HG03103 (cell line): ENCODE measurements around the gene BATF3.
"Not testable (repeated sequence)": the region's sequence is repeated elsewhere in the genome, so short reads cannot be mapped to it uniquely, and the experiment has no call there.

Experiments used
- ATAC-seq: cut with Tn5 transposase; IDR thresholded peaks from one replicate; pipeline ENCODE4 v1.9.1; 2021; ENCODE audit warnings: low read depth; ENCODE audit not compliant: unreplicated experiment

The BATF3 gene

DNA sequence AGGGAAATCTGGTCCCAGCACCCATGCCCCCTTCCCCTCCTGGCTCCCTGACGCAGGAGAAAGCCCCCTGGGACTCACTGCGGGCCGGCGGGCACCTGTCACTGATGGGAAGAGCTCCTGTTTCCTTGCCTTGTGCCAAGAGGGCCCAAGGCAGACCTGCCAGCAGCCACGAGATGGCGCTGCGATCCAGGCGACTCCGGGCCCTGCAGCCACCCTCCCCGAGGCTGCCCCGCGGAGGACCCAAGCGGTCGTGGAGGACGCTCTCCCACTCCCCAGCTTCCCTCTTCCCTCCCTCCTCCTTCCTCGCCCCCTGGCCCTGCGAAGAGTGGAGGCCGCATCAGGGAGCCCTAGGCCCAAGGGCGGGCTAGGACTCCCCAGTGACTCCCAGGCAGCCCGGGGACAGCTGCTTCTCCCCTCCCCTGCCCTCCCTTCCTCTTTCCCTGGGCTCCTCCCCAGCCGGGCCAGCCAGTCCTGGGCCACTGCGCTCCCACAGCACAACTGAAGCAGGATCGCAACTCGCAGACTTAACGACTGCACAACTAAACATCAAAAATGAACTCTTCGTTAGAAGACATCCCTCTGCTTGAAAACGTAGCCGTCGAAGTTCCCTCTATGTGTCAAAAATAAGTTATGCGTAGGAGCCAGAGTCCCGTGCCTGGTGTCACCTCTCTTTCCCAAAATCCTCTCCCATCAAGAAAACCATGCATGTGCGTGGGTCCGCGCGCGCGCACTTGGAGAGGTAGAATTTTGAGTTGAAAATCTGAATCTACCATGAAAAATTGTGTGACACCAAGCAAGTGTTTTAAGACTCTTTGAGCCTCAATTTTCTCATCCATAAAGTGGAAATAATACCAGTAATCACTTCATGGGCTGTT is 34.2 kb downstream of the BATF3 start:
- peak; percentile 84 for ATAC-seq

DNA sequence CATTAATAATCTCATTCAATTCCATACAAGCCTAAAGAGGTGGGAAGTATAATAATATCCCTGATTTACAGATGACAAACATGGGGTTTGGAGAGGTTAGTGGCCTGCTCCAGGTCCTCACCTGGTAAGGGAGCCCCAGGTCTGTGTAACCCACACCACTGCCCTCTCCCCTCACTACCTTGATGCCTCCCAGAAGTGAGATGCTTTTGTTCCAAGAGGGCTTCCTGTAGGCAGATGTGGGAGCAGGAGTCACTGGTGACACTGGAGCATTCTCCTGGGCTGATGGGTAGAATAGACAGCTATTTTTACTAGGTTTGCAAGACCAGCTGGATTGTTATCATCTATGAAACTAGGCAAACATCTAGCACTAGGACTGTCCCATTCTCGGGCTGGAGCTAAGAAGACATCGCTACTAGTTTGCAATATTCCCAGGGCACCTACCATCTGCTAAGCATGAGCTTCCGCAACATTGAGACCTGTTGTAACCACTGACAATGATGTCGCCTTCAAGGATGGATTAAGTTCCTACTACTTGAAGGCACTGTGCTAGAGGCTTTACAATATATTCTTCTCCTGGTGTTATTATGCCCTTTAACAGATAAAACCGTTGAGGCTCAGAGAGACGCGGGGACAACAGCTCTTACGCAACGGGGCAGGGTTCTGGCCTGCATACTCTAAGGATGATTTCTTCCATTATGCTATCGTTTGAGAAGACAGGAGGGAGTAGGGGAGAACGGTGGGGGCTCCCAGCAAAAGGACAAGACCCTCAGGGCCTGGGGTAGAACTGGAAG is 35.0 kb downstream of the BATF3 start:
- no peak for ATAC-seq

DNA sequence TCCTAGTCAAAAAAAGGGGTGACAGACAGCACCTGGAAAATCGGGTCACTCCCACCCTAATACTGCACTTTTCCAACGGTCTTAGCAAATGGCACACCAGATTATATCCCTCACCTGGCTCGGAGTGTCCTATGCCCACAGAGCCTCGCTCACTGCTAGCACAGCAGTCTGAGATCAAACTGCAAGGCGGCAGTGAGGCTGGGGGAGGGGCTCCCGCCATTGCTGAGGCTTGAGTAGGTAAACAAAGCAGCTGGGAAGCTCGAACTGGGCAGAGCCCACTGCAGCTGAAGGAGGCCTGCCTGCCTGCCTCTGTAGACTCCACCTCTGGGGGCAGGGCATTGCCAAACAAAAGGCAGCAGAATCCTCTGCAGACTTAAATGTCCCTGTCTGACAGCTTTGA is 41.4 kb downstream of the BATF3 start:
- not testable (repeated sequence) for ATAC-seq

DNA sequence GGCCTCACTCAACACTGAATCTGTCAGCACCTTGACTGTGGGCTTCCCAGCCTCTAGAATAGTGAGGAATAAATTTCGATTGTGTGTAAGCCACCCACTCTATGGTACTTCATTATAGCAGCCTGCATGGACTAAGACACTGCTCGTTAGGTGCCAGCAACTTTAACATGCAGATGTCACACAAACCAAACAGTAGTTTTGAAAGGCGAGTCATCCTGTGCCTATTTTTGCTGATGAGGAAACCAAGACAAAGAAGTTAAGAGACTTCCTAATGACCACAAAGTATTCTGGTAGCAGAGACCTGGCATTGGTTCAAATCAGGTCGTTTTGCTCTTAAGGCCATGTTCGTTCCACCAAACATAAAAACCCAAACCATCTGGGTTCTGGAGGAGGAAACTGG is 42.9 kb downstream of the BATF3 start:
- ATAC-seq: no peak

DNA sequence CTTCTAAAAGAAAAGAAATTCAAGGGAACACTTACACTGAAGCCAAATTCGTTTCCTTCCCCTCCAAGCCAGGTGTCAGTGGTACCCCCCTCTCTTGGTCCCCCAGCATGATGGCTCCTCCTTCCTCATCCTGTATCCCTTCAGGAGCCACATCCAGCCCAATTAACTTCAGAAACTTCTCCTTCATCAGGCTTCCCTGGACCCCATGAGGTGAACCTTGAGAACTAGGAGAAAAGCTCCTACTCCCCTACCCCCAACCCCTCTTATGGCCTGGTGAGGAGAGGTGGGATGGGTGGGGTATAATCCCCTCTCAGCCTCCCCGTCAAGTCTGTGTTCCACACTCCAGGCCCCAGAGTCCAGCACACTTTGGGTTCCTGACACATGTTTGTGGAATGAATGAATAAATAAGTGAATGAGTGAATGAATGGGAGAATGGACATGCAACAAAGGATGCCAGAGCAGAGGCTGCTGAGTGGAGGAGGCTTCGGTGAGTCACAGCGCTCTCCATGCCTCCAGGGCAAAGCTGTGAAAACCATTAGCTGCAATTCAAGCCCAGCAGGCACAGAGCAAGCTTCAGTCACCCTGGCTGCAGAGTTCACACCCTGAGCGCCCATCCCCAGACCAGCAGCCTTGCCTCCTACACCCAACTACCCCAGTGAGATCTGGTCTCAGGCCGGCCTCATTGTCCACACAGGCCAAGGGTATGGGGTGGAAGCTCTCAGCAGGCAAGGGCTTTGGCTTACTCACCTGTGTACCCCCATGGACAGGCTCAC is 43.8 kb downstream of the BATF3 start:
- no peak for ATAC-seq

DNA sequence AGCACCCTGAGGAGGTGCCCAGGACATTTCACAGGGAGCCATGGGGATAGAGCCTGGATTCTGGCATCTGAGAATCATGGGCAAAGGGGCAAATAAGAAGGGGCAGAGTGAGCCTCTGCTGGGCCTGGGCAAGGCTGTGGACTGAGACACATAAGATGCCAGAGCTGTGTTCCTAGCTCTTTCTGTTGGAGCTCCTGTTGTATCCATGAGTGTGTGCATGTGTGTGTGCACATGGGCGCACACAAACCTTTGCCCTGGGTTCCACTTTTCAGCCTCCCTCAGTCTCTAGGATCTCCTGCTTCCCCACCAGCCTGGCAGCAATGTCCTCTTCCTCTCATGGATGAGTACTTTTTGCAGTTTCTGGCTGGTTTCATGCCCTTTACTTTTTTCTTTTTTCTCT is 47.0 kb downstream of the BATF3 start:
- no peak for ATAC-seq

DNA sequence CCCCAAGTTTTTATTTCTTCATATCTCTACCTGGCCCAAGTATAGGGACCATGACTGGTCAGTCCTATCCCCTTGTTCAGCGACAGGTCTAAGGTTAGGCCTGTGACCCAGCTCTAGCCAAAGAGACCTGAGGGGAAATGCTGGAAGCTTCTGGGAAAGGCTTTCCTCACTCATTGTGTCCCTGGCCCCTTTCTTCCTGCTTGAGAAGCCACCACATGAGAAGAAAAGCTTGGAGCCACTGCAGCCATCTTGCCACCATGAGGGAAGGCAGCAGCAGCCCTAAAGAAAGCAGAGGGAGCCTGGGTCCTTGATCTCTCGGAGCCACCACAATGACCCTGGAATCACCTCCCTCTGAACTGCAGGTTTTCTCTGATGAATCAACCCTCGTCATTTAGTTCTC is 47.7 kb downstream of the BATF3 start:
- no peak for ATAC-seq

DNA sequence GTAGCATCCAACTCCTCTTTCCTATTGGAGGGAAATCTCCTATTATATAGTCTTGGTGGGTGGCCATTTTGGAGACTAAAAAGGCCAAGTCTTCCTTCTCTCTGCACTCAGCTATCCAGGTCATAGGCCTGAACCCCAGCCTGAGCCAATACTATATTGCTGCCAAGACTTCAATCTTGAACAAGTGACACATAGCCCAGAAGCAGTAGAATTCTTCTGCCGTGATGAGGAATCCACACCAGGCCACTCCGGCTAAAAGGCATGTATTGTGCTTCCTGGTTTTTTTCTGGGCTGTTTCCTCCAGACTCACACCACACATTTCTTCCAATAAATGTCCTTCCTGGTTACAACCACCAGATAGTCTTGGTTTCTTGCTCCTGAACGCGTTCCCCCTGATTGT is 48.1 kb downstream of the BATF3 start:
- ATAC-seq: no peak

DNA sequence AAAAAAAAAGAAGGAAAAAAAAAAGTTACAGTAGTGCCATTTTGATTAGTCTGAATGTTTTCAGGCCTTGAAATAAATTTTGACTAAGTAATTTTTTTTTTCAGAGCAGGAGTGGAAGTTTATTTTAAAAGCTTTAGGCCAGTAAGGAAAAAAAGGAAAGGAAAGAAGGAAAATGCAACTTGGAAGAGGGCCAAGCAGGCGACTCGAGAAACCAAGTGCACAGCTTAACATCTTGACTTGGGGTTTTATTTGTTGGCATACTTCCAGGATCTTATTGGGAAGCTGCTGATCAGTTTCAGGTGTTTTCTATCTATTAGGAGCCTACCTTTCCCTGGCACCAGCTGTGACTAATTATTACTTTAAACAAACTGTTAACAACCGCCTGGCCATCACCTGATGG is 49.4 kb downstream of the BATF3 start:
- no peak for ATAC-seq

DNA sequence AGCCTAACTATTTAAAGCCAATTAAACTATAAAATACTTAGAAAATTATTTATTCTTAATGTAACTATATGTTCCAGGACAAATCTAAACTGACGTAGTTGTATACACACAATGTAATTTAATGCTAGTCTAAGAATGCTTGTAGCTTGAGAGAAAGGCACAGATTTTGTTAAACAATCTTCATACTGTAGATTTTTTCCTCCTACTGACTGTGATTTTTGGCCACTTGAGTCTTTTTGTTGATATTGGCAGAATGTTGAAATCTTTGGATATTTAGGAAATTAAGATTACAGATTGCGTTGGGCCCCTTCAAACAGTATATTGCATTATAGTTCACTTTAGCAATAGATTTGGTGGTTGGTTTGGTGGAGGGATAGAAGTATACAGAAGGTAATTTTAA is 50.6 kb downstream of the BATF3 start:
- ATAC-seq: no peak

DNA sequence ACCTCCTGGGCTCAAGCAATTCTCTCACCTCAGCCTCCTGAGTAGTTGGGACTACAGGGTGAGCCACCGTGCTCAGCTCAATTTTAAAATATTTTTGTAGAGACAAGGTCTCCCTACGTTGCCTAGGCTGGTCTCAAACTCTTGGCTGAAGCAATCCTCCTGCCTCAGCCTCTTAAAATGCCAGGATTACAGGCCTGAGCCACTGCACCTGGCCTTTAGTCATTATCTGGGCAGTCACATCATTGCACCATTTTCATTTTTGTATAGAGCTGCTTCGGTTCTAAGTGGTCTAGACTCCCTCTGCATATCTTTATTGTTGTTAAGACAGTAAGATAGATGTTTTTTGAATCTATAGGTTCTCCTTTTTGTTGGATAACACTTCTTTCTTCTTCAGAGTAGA is 51.2 kb downstream of the BATF3 start:
- ATAC-seq: no peak

DNA sequence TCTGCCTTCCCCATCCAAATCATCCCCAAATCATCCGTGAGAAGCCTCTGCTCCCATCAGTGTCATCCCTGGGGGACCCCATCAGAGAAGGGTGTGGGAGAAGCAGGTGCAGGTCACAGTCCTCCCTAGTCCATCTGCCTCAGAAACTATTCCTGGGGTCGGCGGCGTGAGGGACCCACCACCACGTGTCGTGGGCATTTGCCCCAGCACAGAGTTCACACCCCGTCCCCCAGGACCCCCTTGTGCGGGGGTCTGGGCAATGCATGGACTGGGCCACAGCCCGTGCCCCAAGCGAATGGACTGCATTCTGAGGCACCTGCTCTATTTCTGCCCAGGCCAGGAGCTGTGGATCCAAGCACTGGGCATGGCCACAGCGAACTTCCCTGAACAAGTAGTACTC is 52.6 kb downstream of the BATF3 start:
- no peak for ATAC-seq

DNA sequence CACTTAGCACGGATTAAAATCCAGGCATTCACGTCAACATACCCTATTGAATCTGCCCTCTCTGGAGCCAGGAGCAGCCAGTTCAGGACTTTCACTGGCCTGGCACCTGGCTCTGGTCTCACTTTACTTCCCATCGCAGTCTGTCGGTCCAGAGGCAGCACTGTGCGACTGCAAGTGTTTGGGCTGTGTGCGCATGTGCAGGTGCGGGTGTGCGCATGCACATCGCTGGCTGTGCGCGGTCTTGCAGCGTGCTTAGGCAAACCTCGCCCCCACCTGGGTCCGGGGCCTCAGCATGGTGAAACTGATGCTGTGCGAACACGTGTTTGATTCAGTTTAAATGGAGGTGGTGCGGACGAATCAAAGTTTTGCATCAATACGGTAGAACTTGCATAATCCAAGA is 53.1 kb downstream of the BATF3 start:
- ATAC-seq: no peak

DNA sequence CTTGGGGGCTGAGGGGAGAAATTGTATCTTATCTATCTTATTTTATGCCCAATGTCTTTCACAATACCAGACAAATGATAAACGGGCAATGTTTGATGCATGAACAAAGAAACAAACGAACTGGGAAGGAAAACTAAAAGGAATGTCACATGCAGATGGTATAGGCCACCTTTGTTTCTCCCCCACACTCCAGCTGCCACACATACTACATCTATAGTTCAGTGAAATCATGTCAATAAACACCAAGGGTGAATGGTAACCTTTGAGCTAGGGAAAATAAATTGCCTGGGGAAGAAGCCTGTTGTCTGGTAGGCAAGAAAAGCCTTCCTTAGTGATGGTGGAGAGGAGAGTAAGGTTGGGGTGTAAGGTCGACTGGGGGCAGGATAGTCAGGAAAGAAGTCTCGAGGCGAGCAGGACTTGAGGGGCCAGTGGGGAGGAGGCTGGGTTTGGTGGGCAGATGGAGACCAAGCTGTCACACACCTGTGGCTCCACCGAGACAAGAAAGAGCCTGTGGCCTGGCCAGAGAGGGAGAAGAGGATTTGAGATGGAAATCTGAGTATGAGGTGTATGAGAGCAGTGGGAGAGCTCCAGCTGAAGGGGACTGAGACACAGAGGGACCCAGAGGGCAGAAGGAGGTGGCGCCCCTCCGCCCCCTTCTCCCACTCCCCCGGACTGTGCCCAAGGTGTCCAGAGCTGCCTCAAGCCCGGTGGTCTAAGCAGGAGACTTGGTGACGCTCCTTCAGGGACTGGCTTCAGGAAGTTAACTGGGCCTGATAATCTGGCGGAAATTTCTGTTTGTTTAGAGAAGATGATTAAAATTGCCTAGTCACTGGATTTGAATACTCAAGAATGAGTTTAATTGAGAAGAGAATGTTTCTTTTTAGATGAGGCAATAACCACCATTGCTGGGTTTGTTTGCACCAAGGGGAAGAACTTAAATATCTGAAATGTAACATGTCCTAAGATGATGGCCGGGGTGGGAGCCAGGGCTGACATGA is 53.8 kb downstream of the BATF3 start:
- ATAC-seq: no peak

DNA sequence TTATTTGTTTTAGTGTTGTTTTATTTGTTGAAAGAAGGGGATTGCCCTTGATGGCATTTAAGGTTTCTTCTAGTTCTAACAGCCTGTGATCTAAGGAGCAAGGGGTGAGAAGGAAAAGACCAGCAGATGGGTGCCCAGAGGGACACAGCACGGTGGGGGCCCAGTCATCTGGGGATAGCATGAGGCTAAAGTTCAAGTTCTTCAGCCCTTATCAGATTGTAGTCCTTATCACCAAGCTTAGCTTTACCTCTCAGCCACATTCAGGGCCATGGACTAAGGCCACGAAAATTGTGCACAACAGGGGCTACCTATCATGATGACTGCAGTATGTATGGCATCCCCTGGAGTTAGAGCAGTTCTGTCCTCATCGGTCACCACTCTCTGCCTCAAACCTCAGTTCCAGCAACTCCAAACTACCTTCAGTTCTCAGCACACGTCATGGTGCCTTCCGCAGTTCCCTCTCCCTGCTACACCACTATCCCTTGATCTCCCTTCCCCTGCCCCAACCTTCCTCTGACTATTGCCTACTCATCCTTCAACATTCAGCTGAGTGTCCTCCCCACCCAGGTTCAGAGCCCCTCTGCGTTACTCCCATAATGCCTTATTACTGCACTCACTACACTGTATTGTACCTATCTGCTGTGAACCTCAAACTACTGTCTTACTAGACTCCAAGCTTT is 54.6 kb downstream of the BATF3 start:
- ATAC-seq: no peak

DNA sequence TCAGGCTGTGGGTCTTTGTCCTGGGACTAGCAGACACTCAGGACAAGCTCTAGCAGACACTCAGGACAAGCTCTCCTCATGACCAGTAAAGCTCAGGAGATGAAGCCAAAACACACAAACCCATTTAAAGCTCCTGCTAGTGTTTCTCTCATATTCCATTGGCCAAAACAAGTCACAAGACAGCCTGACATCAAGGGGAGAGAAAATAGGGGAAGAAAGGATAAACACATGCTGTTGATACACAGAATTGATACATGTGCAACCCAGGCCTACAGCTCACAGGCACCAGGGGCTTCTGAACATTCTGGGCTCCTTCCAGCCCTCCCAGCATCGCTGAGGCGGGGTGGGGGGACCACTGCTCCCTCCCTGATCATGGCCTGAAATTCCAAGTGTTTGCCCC is 55.8 kb downstream of the BATF3 start:
- ATAC-seq: no peak

DNA sequence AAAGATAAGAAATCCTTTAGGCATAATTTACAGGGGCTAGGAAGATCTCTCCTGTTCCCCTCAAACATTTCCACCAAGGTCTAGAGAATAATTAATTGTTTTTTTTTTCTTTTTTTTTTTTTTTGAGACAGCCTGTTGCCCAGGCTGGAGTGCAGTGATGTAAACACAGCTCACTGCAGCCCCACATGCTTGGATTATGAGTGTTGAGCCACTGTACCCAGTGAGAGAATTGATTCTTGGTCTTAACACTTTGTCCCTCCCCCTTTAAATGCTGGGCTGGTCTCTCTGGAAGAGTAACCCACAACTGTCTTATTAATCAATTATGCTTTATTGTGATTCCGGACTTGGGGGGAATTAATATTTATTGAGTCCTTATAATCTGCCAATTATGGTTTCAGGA is 57.7 kb downstream of the BATF3 start:
- ATAC-seq: no peak

DNA sequence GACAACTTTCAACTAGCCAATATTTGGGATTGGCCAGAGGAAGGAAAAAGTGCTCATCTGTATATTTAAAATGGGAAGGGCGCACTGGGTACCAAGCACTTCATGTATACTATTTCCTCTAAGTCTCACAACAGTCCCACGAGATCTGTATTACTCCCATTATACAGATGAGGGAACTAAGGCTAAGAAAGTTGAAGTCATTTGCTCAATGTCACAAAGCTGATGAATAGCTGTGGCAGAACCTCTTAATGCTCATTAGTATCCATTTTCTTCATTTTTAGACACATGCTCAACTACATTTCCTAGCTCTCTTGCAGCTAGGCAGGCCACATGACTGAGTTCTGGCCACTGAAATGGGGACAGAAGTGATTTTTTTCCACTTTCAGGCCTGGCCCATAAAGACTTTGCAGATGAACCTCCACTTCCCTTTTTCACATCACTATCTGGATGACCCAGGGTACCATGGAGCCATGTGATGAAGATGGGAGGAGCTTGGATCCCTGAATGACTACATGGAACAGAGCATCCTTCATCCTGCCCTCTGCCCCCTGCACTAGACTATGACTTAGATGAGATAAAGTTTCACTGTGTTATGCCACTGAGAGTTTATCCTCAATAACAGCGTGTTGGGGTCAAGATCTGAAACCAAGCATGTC is 59.3 kb downstream of the BATF3 start:
- ATAC-seq: no peak

DNA sequence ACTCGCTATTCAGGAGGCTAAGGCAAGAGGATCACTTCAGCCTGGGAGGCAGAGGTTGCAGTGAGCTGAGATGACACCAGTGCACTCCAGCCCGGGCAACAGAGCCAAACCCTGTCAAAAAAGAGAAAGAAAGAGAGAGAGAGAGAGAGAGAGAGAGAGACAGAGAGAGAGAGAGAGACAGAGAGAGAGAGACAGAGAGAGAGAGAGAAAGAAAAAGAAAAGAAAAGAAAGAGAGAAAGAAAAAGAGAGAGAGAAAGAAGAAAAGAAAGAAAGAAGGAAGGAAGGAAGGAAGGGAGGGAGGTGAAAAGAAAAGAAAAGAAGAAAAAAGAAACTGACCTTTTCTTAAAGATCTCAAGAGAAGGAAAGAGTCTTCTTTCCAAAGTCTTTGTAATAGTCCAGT is 60.1 kb downstream of the BATF3 start:
- not testable (repeated sequence) for ATAC-seq
